ENCODE data around the gene PUSL1.

DNA sequence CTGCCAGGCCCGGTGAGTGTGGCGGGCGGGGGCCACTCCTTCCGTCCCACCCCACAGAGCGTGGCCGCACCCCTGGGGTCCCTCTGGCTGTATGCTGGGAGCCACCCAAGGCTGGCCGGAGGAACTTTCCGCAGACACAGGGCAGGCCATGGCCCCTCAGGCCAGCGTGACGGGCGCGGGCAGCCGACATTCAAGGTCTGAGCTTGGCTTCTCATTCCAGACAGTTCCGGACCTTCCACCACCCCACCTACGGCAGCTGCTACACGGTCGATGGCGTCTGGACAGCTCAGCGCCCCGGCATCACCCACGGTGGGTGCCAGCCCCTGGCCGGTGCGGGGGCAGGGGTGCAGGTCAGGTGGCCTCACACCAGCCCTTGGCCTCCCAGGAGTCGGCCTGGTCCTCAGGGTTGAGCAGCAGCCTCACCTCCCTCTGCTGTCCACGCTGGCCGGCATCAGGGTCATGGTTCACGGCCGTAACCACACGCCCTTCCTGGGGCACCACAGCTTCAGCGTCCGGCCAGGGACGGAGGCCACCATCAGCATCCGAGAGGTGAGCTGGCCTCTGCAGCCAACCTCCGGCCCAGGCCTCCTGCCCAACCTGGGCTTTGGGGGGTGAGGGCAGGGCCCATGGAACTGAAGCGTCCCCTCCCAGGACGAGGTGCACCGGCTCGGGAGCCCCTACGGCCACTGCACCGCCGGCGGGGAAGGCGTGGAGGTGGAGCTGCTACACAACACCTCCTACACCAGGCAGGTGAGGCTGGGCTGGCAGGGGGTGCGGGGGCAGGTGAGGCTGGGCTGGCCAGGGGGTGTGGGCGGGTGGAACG, 20.9 kb upstream of the PUSL1 start:
- TF ChIP-seq CTCF (IDR thresholded peaks at IDR 0.05) (no peak), POLR2A (IDR thresholded peaks at IDR 0.05) (no peak)
